Suprapubic skin (tissue), 4 donors: ENCODE data around the gene AHNAK. TPM values are rescaled to one million over a fixed set of nuclear protein-coding genes. Genes with fewer than 3 reads are reported as not detected.

Experiments used
- DNase-seq, 2 donors: peaks; one replicate each; pipeline ENCODE4 v3.0.0-alpha.2; 2019; ENCODE audit warnings: low spot score in 2 of 2
- H3K27ac ChIP-seq: fragments of 200-600 bp; sonication (generic); one replicate; pipeline ENCODE4 v1.5.1; 2019
- H3K27me3 ChIP-seq: fragments of 200-600 bp; sonication (generic); one replicate; pipeline ENCODE4 v1.5.1; 2019
- H3K36me3 ChIP-seq: fragments of 200-600 bp; sonication (generic); one replicate; pipeline ENCODE4 v1.5.1; 2019
- H3K4me1 ChIP-seq: fragments of 200-600 bp; sonication (generic); one replicate; pipeline ENCODE4 v1.5.1; 2019
- H3K4me3 ChIP-seq: fragments of 200-600 bp; sonication (generic); one replicate; pipeline ENCODE4 v1.5.1; 2019; ENCODE audit warnings: mild to moderate bottlenecking
- H3K9me3 ChIP-seq: fragments of 200-600 bp; sonication (generic); one replicate; pipeline ENCODE4 v1.5.1; 2019
- CTCF ChIP-seq, 2 donors: fragments of 200-600 bp in 1 of 2; fragments of 450-650 bp in 1 of 2; sonication (generic) in 1 of 2; IDR thresholded peaks; one replicate each; pipeline ENCODE4 v1.5.1; 2016 to 2019; ENCODE audit warnings: antibody characterized with exemption in 2 of 2, mild to moderate bottlenecking in 1 of 2, moderate library complexity in 1 of 2
- EP300 ChIP-seq: sonication (generic); formaldehyde crosslinking; IDR thresholded peaks from one replicate; pipeline ENCODE4 v1.6.1; 2017; ENCODE audit warnings: antibody characterized with exemption
- POLR2A ChIP-seq, 2 donors: fragments of 450-650 bp; IDR thresholded peaks; one replicate each; pipeline ENCODE4 v1.6.1; 2017; ENCODE audit warnings: antibody characterized with exemption in 2 of 2, mild to moderate bottlenecking in 2 of 2, moderate library complexity in 2 of 2
- POLR2AphosphoS5 ChIP-seq, 3 donors: sonication (generic); formaldehyde crosslinking; IDR thresholded peaks; one replicate each; pipeline ENCODE4 v1.6.1; 2017; ENCODE audit warnings: antibody characterized with exemption in 3 of 3
- WGBS: methylation state at CpG from one replicate; pipeline ENCODE4 v1.1.5; 2018; 5-methylcytosine and 5-hydroxymethylcytosine counted together
- total RNA-seq, 4 donors: library from RNA; depleted of rRNA; stranded (reverse); fragments of >200 nt; gene quantifications; one replicate each; pipeline ENCODE4 v1.1.0, GENCODE V29; 2016

AHNAK gene
- total RNA-seq, 4 donors from 2014 or later: 1,174 to 1,475 (median 1,322) TPM

- Histone ChIP-seq H3K9me3 (no peaks in the 10 kb centered on the region), H3K27ac (peak overlapping the region; percentile 98), H3K27me3 (no peaks in the 10 kb centered on the region), H3K4me3 (peak overlapping the region; percentile 77), H3K36me3 (no peaks in the 10 kb centered on the region), H3K4me1 (peaks cover 72% of the 10 kb centered on the region)
- DNase-seq: no peak
- 63% methylated on average over 17 of the region's 17 CpGs for WGBS
- TF ChIP-seq CTCF (IDR thresholded peaks at IDR 0.05) (no peak), POLR2AphosphoS5 (IDR thresholded peaks at IDR 0.05) (no peak), POLR2A (IDR thresholded peaks at IDR 0.05) (no peak), EP300 (no peak)
These were observed 2.1 kb upstream of the AHNAK start for GRCh38 chr11:62548545-62549335.

- DNase-seq: no peak
These were observed 1.2 kb upstream of the AHNAK start for GRCh38 chr11:62547691-62548281.

GRCh38 chr11:62546929-62547625, 471 bp upstream of the AHNAK start:
- Histone ChIP-seq H3K27ac (peak overlapping the region; percentile 98), H3K4me3 (peak overlapping the region; percentile 77), H3K9me3 (no peaks in the 10 kb centered on the region), H3K4me1 (peaks cover 72% of the 10 kb centered on the region), H3K36me3 (no peaks in the 10 kb centered on the region), H3K27me3 (no peaks in the 10 kb centered on the region)
- 3% methylated on average over 33 of the region's 40 CpGs for WGBS
- TF ChIP-seq POLR2A (IDR thresholded peaks at IDR 0.05) (no peak), EP300 (no peak), CTCF (IDR thresholded peaks at IDR 0.05) (no peak), POLR2AphosphoS5 (IDR thresholded peaks at IDR 0.05) (no peak)
- peak in 1 of 2 donors; percentile 80 for DNase-seq

More at GRCh38 chr11:62547691-62548281, 1.2 kb upstream of the AHNAK start:
- Histone ChIP-seq H3K4me1 (peaks cover 72% of the 10 kb centered on the region), H3K27me3 (no peaks in the 10 kb centered on the region), H3K36me3 (no peaks in the 10 kb centered on the region), H3K27ac (peak overlapping the region; percentile 98), H3K9me3 (no peaks in the 10 kb centered on the region), H3K4me3 (peak overlapping the region; percentile 77)
- WGBS: 30% methylated on average over 8 of the region's 8 CpGs
- no peak for TF ChIP-seq CTCF (IDR thresholded peaks at IDR 0.05)
- no peak for TF ChIP-seq POLR2A (IDR thresholded peaks at IDR 0.05)
- TF ChIP-seq POLR2AphosphoS5 (IDR thresholded peaks at IDR 0.05): peak in 2 of 3 donors; percentile 24 to 30

GRCh38 chr11:62545437-62546243, 966 bp downstream of the AHNAK start:
- under 1% methylated on average over 49 of the region's 59 CpGs for WGBS
- Histone ChIP-seq H3K27me3 (no peaks in the 10 kb centered on the region), H3K9me3 (no peaks in the 10 kb centered on the region), H3K27ac (peak overlapping the region; percentile 98), H3K36me3 (no peaks in the 10 kb centered on the region), H3K4me3 (peak overlapping the region; percentile 77), H3K4me1 (peaks cover 72% of the 10 kb centered on the region)
- peak; percentile 97 for DNase-seq
- TF ChIP-seq POLR2AphosphoS5 (IDR thresholded peaks at IDR 0.05) (peak in 2 of 3 donors; percentile 67 to 89), EP300 (no peak), POLR2A (IDR thresholded peaks at IDR 0.05) (peak in 1 of 2 donors; percentile 31)
